Pancreas (tissue), 10 donors: Measurements from ENCODE around the gene SH2B3. TPM values are rescaled to one million over a fixed set of nuclear protein-coding genes. Genes with fewer than 3 reads are reported as not detected.

ENCODE experiments used
- ATAC-seq, 4 donors: fragments of 200-7000 bp; cut with Tn5 transposase; one replicate each; pipeline versions ENCODE4 v1.8.0 to v1.9.1; 2020; ENCODE audit warnings: mild to moderate bottlenecking in 4 of 4, moderate library complexity in 4 of 4
- DNase-seq, 6 donors: peaks; one replicate each; pipeline ENCODE4 v3.0.0-alpha.2; 2020
- FAIRE-seq: peaks from 2 replicates; lab custom pipeline; 2012; peaks lifted over from hg19 to GRCh38; lab: Jason Lieb, UNC
- H3K27ac ChIP-seq, 4 donors: fragments of 200-600 bp; sonication (generic); 1 replicate in 3 of 4; 2 replicates in 1 of 4; pipeline versions ENCODE4 v1.5.0 to v1.8.0; 2020
- H3K27me3 ChIP-seq, 4 donors: fragments of 200-600 bp; one replicate each; pipeline ENCODE4 v1.8.0; 2021
- H3K36me3 ChIP-seq, 3 donors: fragments of 200-600 bp; sonication (generic) in 1 of 3; one replicate each; pipeline versions ENCODE4 v1.5.0 to v1.8.0; 2020 to 2021
- H3K4me1 ChIP-seq, 3 donors: fragments of 200-600 bp; one replicate each; pipeline ENCODE4 v1.8.0; 2021
- H3K4me3 ChIP-seq, 4 donors: fragments of 200-600 bp; sonication (generic) in 2 of 4; one replicate each; pipeline versions ENCODE4 v1.5.0 to v1.8.0; 2020 to 2021
- H3K9me3 ChIP-seq, 4 donors: fragments of 200-600 bp; one replicate each; pipeline ENCODE4 v1.8.0; 2021
- CTCF ChIP-seq, 4 donors: fragments of 200-600 bp; sonication (generic) in 3 of 4; IDR thresholded peaks; one replicate each; pipeline versions ENCODE4 v1.5.0 to v1.8.0; 2021; ENCODE audit warnings: antibody characterized with exemption in 4 of 4
- WGBS, 2 donors: extraction: QIAGEN DNeasy Blood & Tissue Kit; methylation state at CpG; one replicate each; pipeline ENCODE4 v1.1.7; 2013; 5-methylcytosine and 5-hydroxymethylcytosine counted together
- intact Hi-C, 3 donors: fragments of 100-400 bp; cut with DNase I; formaldehyde crosslinking; loops; one replicate each; pipeline versions ENCODE4 v1.11.1 to v1.14.2; 2022
- polyA plus RNA-seq, 2 donors: library from polyadenylated mRNA; stranded (reverse); fragments of 200-250 nt; gene quantifications; one replicate each; pipeline ENCODE4 v1.2.3, GENCODE V29; 2013
- total RNA-seq, 6 donors: library from RNA; stranded (reverse); fragmentation: NEBNext Ultra II Directional in 4 of 6; extraction: Animal tissue kit (Norgen Biotek cat#: 25700) in 4 of 6; gene quantifications; one replicate each; pipeline versions ENCODE4 v1.2.1 to v1.2.4, GENCODE V29; 2021 to 2023
- donor health status: healthy with polysubstance abuse.
- donor health status: DM: no; HTN: no; CAD: no; lungs with moderate emphysema.
- donor health status: DM: no; HTN: no; CAD: no.
- donor health status: control.
- donor health status: control.
- donor health status: Bipolar disorder and iron deficiency.
- donor health status: DM: yes; HTN: yes; CAD: no.
- donor health status: DM: no; HTN: no; CAD: no.
- donor health status: DM: no; HTN: no; CAD: no.
- donor health status: DM: yes; HTN: yes; CAD: no.

Gene SH2B3
- total and polyA plus RNA-seq, 8 donors, result 2.8 to 15.0 (median 6.5) TPM

- H3K4me1 ChIP-seq, result peaks cover 4 to 13% (median 9%) of the 10 kb centered on the region in 3 donors
Measured at GRCh38 chr12:111414711-111415252, 9.1 kb downstream of the SH2B3 start.

GRCh38 chr12:111417290-111417689, 11.6 kb downstream of the SH2B3 start:
- no peak overlapping the region for H3K4me3 ChIP-seq
- no peak for FAIRE-seq
- H3K36me3 ChIP-seq, result peaks cover 0 to 8% (median 0%) of the 10 kb centered on the region in 3 donors
- no peaks in the 10 kb centered on the region for H3K27me3 ChIP-seq
- WGBS, 2 donors, result 92 to 93% methylated on average over 2 of the region's 2 CpGs
- DNase-seq, result no peak
- intact Hi-C loops, result no loop called here
- peaks cover 0 to 3% (median 0%) of the 10 kb centered on the region in 3 donors for H3K4me1 ChIP-seq
- no peak overlapping the region for H3K27ac ChIP-seq
- ATAC-seq, result no peak
- no peaks in the 10 kb centered on the region for H3K9me3 ChIP-seq
- no peak for TF ChIP-seq CTCF (IDR thresholded peaks at IDR 0.05)

More at GRCh38 chr12:111414711-111415252, 9.1 kb downstream of the SH2B3 start:
- Histone ChIP-seq H3K4me3 (no peak overlapping the region), H3K36me3 (peaks cover 0 to 8% (median 0%) of the 10 kb centered on the region in 3 donors), H3K27me3 (no peaks in the 10 kb centered on the region), H3K27ac (no peak overlapping the region), H3K9me3 (no peaks in the 10 kb centered on the region)
- intact Hi-C loops, result no loop called here
- TF ChIP-seq CTCF (IDR thresholded peaks at IDR 0.05), result no peak
- WGBS, 2 donors, result 93 to 94% methylated on average over 7 of the region's 7 CpGs
- ATAC-seq (no peak), DNase-seq (no peak), FAIRE-seq (no peak)

- TF ChIP-seq CTCF (IDR thresholded peaks at IDR 0.05), result no peak
- H3K27ac ChIP-seq, result no peak overlapping the region
- H3K9me3 ChIP-seq, result no peaks in the 10 kb centered on the region
- intact Hi-C loops, result no loop called here
- FAIRE-seq (no peak), DNase-seq (peak in 1 of 6 donors; percentile 60), ATAC-seq (no peak)
- 89 to 93% methylated on average over 43 to 67 of the region's 67 CpGs for WGBS, 2 donors
- H3K4me1 ChIP-seq, result peaks cover 0 to 3% (median 0%) of the 10 kb centered on the region in 3 donors
- no peaks in the 10 kb centered on the region for H3K27me3 ChIP-seq
- H3K4me3 ChIP-seq, result no peak overlapping the region
- H3K36me3 ChIP-seq, result peaks cover 0 to 8% (median 0%) of the 10 kb centered on the region in 3 donors
Measured at GRCh38 chr12:111417784-111418593, 12.3 kb downstream of the SH2B3 start.

- Histone ChIP-seq H3K4me3 (no peak overlapping the region), H3K36me3 (peaks cover 0 to 8% (median 0%) of the 10 kb centered on the region in 3 donors), H3K9me3 (no peaks in the 10 kb centered on the region), H3K27ac (no peak overlapping the region), H3K4me1 (no peaks in the 10 kb centered on the region), H3K27me3 (no peaks in the 10 kb centered on the region)
- DNase-seq (peak in 1 of 6 donors; percentile 59), ATAC-seq (no peak), FAIRE-seq (no peak)
- WGBS, 2 donors, result 93% methylated on average over 29 to 30 of the region's 30 CpGs
- no peak for TF ChIP-seq CTCF (IDR thresholded peaks at IDR 0.05)
- intact Hi-C loops, result no loop called here
Measured at GRCh38 chr12:111418594-111418880, 12.8 kb downstream of the SH2B3 start.

- H3K9me3 ChIP-seq, result no peaks in the 10 kb centered on the region
- peaks cover 0 to 8% (median 0%) of the 10 kb centered on the region in 3 donors for H3K36me3 ChIP-seq
- no peak overlapping the region for H3K27ac ChIP-seq
- no peak overlapping the region for H3K4me3 ChIP-seq
- 91 to 95% methylated on average over 5 of the region's 5 CpGs for WGBS, 2 donors
- DNase-seq (no peak), ATAC-seq (no peak), FAIRE-seq (no peak)
- TF ChIP-seq CTCF (IDR thresholded peaks at IDR 0.05), result no peak
- H3K4me1 ChIP-seq, result no peaks in the 10 kb centered on the region
- H3K27me3 ChIP-seq, result no peaks in the 10 kb centered on the region
- intact Hi-C loops, result no loop called here
Measured at GRCh38 chr12:111419784-111420183, 14.1 kb downstream of the SH2B3 start.
